Uterus (tissue), 2 donors: ENCODE data around the gene TIPARP.

Source experiments
- CTCF ChIP-seq, 4 experiments: fragments of 200-600 bp in 2 of 4; fragments of 450-650 bp in 2 of 4; sonication (generic) in 2 of 4; IDR thresholded peaks; one replicate each; pipeline ENCODE4 v1.5.1; 2016 to 2019; ENCODE audit warnings: antibody characterized with exemption in 4 of 4, mild to moderate bottlenecking in 2 of 4, moderate library complexity in 1 of 4
- POLR2A ChIP-seq, 2 donors: fragments of 450-650 bp; IDR thresholded peaks; one replicate each; pipeline ENCODE4 v1.6.1; 2016; ENCODE audit warnings: antibody characterized with exemption in 2 of 2, mild to moderate bottlenecking in 1 of 2, moderate library complexity in 1 of 2

GRCh38 chr3:156747046-156747445, 72.7 kb downstream of the TIPARP start:
- TF ChIP-seq POLR2A (IDR thresholded peaks at IDR 0.05) (no peak), CTCF (IDR thresholded peaks at IDR 0.05) (no peak)
